GM23338 (cell line): ENCODE data around the gene PTGS1. TPM values are rescaled to one million over a fixed set of nuclear protein-coding genes. Genes with fewer than 3 reads are reported as not detected.

Experiments used
- ATAC-seq: fragments of 200-7000 bp; cut with Tn5 transposase; 3 replicates; pipeline ENCODE4 v1.9.1; 2020
- DNase-seq: peaks from one replicate; pipeline ENCODE4 v3.0.0-alpha.2; 2015; ENCODE audit warnings: low spot score
- H2AFZ ChIP-seq: fragments of 200-600 bp; sonication (generic); 2 replicates; pipeline ENCODE4 v1.8.0; 2016; ENCODE audit warnings: antibody characterized with exemption, mild to moderate bottlenecking, moderate library complexity
- H3F3A ChIP-seq: fragments of 200-600 bp; sonication (generic); replicated peaks from 2 replicates; pipeline ENCODE4 v1.8.0; 2017; ENCODE audit warnings: antibody characterized with exemption, mixed run types, low read depth
- H3K27ac ChIP-seq: fragments of 200-600 bp; sonication (generic); 2 replicates; pipeline ENCODE4 v1.6.1; 2016; ENCODE audit warnings: low read depth
- H3K27me3 ChIP-seq: fragments of 200-600 bp; sonication (generic); 2 replicates; pipeline ENCODE4 v1.8.0; 2016; ENCODE audit warnings: mild to moderate bottlenecking, mixed run types, moderate library complexity; ENCODE audit not compliant: insufficient read depth
- H3K36me3 ChIP-seq: fragments of 200-600 bp; sonication (generic); 2 replicates; pipeline ENCODE4 v1.8.0; 2016; ENCODE audit warnings: mild to moderate bottlenecking; ENCODE audit not compliant: insufficient read depth
- H3K4me1 ChIP-seq: fragments of 200-600 bp; sonication (generic); 2 replicates; pipeline ENCODE4 v1.8.0; 2016; ENCODE audit warnings: mild to moderate bottlenecking, moderate library complexity; ENCODE audit not compliant: insufficient read depth
- H3K4me2 ChIP-seq: fragments of 200-600 bp; sonication (generic); 2 replicates; pipeline ENCODE4 v1.7.1; 2017; ENCODE audit warnings: mixed run types
- H3K4me3 ChIP-seq: fragments of 200-600 bp; sonication (generic); 2 replicates; pipeline ENCODE4 v1.6.1; 2016; ENCODE audit warnings: mixed run types
- H3K79me2 ChIP-seq: fragments of 200-600 bp; sonication (generic); replicated peaks from 2 replicates; pipeline ENCODE4 v1.8.0; 2017; ENCODE audit warnings: mild to moderate bottlenecking; ENCODE audit not compliant: insufficient read depth
- H3K9me2 ChIP-seq: fragments of 200-600 bp; sonication (generic); 2 replicates; pipeline ENCODE4 v1.8.0; 2017; ENCODE audit not compliant: insufficient read depth
- H4K20me1 ChIP-seq: fragments of 200-600 bp; sonication (generic); replicated peaks from 2 replicates; pipeline ENCODE4 v1.8.0; 2017; ENCODE audit warnings: mild to moderate bottlenecking; ENCODE audit not compliant: insufficient read depth
- H3K27ac Mint-ChIP-seq: 2 replicates; pipeline ENCODE4 v1.8.0; 2020; ENCODE audit warnings: inconsistent platforms, mild to moderate bottlenecking, moderate library complexity, mixed read lengths
- H3K27me3 Mint-ChIP-seq: 3 replicates; pipeline ENCODE4 v1.8.0; 2022; ENCODE audit warnings: low read depth, mild to moderate bottlenecking, moderate library complexity, mixed read lengths, inconsistent platforms; ENCODE audit not compliant: insufficient read depth, poor library complexity
- H3K36me3 Mint-ChIP-seq: 3 replicates; pipeline ENCODE4 v1.8.0; 2021; ENCODE audit warnings: low read depth, mild to moderate bottlenecking, inconsistent platforms, moderate library complexity, mixed read lengths
- H3K4me1 Mint-ChIP-seq: 3 replicates; pipeline ENCODE4 v1.8.0; 2020; ENCODE audit warnings: mild to moderate bottlenecking, inconsistent platforms, mixed read lengths
- H3K4me3 Mint-ChIP-seq: 3 replicates; pipeline ENCODE4 v1.8.0; 2021; ENCODE audit warnings: moderate library complexity, mild to moderate bottlenecking, inconsistent platforms, mixed read lengths
- H3K9me3 Mint-ChIP-seq: 3 replicates; pipeline ENCODE4 v1.8.0; 2020; ENCODE audit warnings: moderate library complexity, mild to moderate bottlenecking, inconsistent platforms, mixed read lengths
- ETS1 ChIP-seq: IDR thresholded peaks from 2 replicates; pipeline ENCODE4 v1.6.1; 2016; ENCODE audit warnings: antibody characterized with exemption
- EZH2 ChIP-seq: fragments of 200-600 bp; sonication (generic); IDR thresholded peaks from one replicate; pipeline ENCODE4 v1.8.0; 2017; ENCODE audit warnings: antibody characterized with exemption, mild to moderate bottlenecking, low read depth; ENCODE audit not compliant: unreplicated experiment
- EZH2phosphoT487 ChIP-seq: fragments of 200-600 bp; sonication (generic); IDR thresholded peaks from one replicate; pipeline ENCODE4 v1.8.1; 2018; ENCODE audit warnings: antibody characterized with exemption; ENCODE audit not compliant: unreplicated experiment
- JUNB ChIP-seq: IDR thresholded peaks from one replicate; pipeline ENCODE4 v1.6.1; 2016; ENCODE audit warnings: antibody characterized with exemption; ENCODE audit not compliant: unreplicated experiment
- POLR2AphosphoS5 ChIP-seq: IDR thresholded peaks from 2 replicates; pipeline ENCODE4 v1.6.1; 2016; ENCODE audit warnings: antibody characterized with exemption, low read depth
- REST ChIP-seq: IDR thresholded peaks from one replicate; pipeline ENCODE4 v1.6.1; 2018; ENCODE audit warnings: antibody characterized with exemption; ENCODE audit not compliant: unreplicated experiment
- STAT1 ChIP-seq: IDR thresholded peaks from one replicate; pipeline ENCODE4 v1.6.1; 2016; ENCODE audit warnings: antibody characterized with exemption; ENCODE audit not compliant: unreplicated experiment
- ZNF114 ChIP-seq: fragments of 250-450 bp; sonication (Bioruptor Pico); IDR thresholded peaks from 2 replicates; pipeline ENCODE4 v1.5.0; 2020; ENCODE audit warnings: mild to moderate bottlenecking, moderate library complexity
- ZNF331 ChIP-seq: fragments of 250-450 bp; sonication (Bioruptor Pico); IDR thresholded peaks from 2 replicates; pipeline ENCODE4 v1.5.0; 2020; ENCODE audit warnings: low read depth, mild to moderate bottlenecking, moderate library complexity
- ZNF462 ChIP-seq: fragments of 250-450 bp; sonication (Bioruptor Pico); IDR thresholded peaks from 2 replicates; pipeline ENCODE4 v1.5.0; 2020; ENCODE audit warnings: mild to moderate bottlenecking, moderate library complexity
- polyA plus RNA-seq: library from polyadenylated mRNA; unstranded; fragments of >200 nt; fragmentation: Nextera tagmentation; extraction: Ambion mirVana; gene quantifications from 2 replicates; pipeline ENCODE4 v1.2.1, GENCODE V29; 2016
- total RNA-seq: library from RNA; depleted of rRNA; stranded (reverse); fragments of >200 nt; shearing (Covaris generic); gene quantifications from 2 replicates; pipeline ENCODE4 v1.2.3, GENCODE V29; 2014

Gene PTGS1
- total and polyA plus RNA-seq, 2 experiments from 2014 or later, result 0.48 to 1.3 TPM

- peaks cover 3% of the 10 kb centered on the region; the same call in 2 of the 3 replicates for H3K9me3 Mint-ChIP-seq
- H3K4me1 Mint-ChIP-seq, result peaks cover 3% of the 10 kb centered on the region; the same call in 1 of the 3 replicates
- Histone ChIP-seq H3K27me3 (no peaks in the 10 kb centered on the region), H3F3A (no peaks in the 10 kb centered on the region), H2AFZ (no peak overlapping the region), H3K79me2 (no peaks in the 10 kb centered on the region), H3K36me3 (no peaks in the 10 kb centered on the region), H3K4me3 (no peak overlapping the region), H3K4me1 (no peaks in the 10 kb centered on the region), H3K27ac (no peak overlapping the region), H3K9me2 (no peaks in the 10 kb centered on the region), H4K20me1 (no peaks in the 10 kb centered on the region), H3K4me2 (no peak overlapping the region)
- ATAC-seq (no peak), DNase-seq (no peak)
- H3K4me3 Mint-ChIP-seq, result no peak overlapping the region
- no peak overlapping the region for H3K27ac Mint-ChIP-seq
- peaks cover 1% of the 10 kb centered on the region for H3K27me3 Mint-ChIP-seq
- no peaks in the 10 kb centered on the region; the same call in 1 of the 3 replicates for H3K36me3 Mint-ChIP-seq
- no peak for TF ChIP-seq EZH2phosphoT487
- no peak for TF ChIP-seq ZNF114 (CRISPR knock-in tag)
- no peak for TF ChIP-seq POLR2AphosphoS5
- TF ChIP-seq ZNF462 (CRISPR knock-in tag), result no peak
- TF ChIP-seq JUNB, result no peak
- no peak for TF ChIP-seq REST
- TF ChIP-seq STAT1, result no peak
- no peak for TF ChIP-seq EZH2
- no peak for TF ChIP-seq ZNF331 (CRISPR knock-in tag)
- no peak for TF ChIP-seq ETS1
These were observed 13.2 kb downstream of the PTGS1 start for GRCh38 chr9:122383992-122384461.
